ENCODE data around the gene SLC41A3.

GRCh38 chr3:126030455-126030854 is 53.5 kb downstream of the SLC41A3 start:
- TF ChIP-seq EZH2 (IDR thresholded peaks at IDR 0.05; ENCODE audit: insufficient read depth, poor library complexity, severe bottlenecking): no peak
- TF ChIP-seq EZH2phosphoT487 (IDR thresholded peaks at IDR 0.05; ENCODE audit: insufficient read depth, low read depth): no peak
